Mucosa of descending colon (tissue), 3 donors: ENCODE data around the gene TULP4. TPM values are rescaled to one million over a fixed set of nuclear protein-coding genes. Genes with fewer than 3 reads are reported as not detected.

ENCODE experiments used
- ATAC-seq: fragments of 200-7000 bp; cut with Tn5 transposase; one replicate; pipeline ENCODE4 v1.9.1; 2020; ENCODE audit warnings: mild to moderate bottlenecking, moderate library complexity
- DNase-seq, 3 donors: peaks; one replicate each; pipeline ENCODE4 v3.0.0-alpha.2; 2020
- H3K36me3 ChIP-seq: fragments of 200-600 bp; one replicate; pipeline ENCODE4 v1.8.0; 2021; ENCODE audit warnings: low read depth, mild to moderate bottlenecking
- H3K4me1 ChIP-seq: fragments of 200-600 bp; one replicate; pipeline ENCODE4 v1.8.0; 2021; ENCODE audit warnings: low read depth, mild to moderate bottlenecking
- H3K4me3 ChIP-seq: fragments of 200-600 bp; one replicate; pipeline ENCODE4 v1.8.0; 2021; ENCODE audit warnings: mild to moderate bottlenecking
- H3K9me3 ChIP-seq: fragments of 200-600 bp; one replicate; pipeline ENCODE4 v1.8.0; 2021; ENCODE audit warnings: mild to moderate bottlenecking
- CTCF ChIP-seq: fragments of 200-600 bp; IDR thresholded peaks from one replicate; pipeline ENCODE4 v1.8.0; 2022; ENCODE audit warnings: antibody characterized with exemption, mild to moderate bottlenecking
- intact Hi-C, 2 donors: fragments of 100-400 bp; cut with DNase I in 1 of 2; cut with micrococcal nuclease in 1 of 2; formaldehyde crosslinking; loops; one replicate each; pipeline versions ENCODE4 v1.11.0 to v1.11.1; 2022; cut with DNase I, micrococcal nuclease
- total RNA-seq, 3 donors: library from RNA; stranded (reverse); fragmentation: NEBNext Ultra II Directional in 2 of 3; extraction: Animal tissue kit (Norgen Biotek cat#: 25700) in 2 of 3; gene quantifications; one replicate each; pipeline versions ENCODE4 v1.2.1 to v1.2.4, GENCODE V29; 2021 to 2023
- donor health status: DM: no; HTN: no; CAD: no; lungs with moderate emphysema.
- donor health status: DM: no; HTN: no; CAD: no.
- donor health status: DM: no; HTN: yes; CAD: no.

The TULP4 gene
- total RNA-seq, 3 donors from 2014 or later, result 70.4 to 122 (median 83.6) TPM

- ATAC-seq (no peak), DNase-seq (no peak)
- intact Hi-C loops, result no loop called here
Observed at GRCh38 chr6:158418501-158418900, 106.2 kb downstream of the TULP4 start.

GRCh38 chr6:158419339-158419909 is 107.2 kb downstream of the TULP4 start:
- no peaks in the 10 kb centered on the region for H3K4me1 ChIP-seq
- H3K36me3 ChIP-seq, result no peaks in the 10 kb centered on the region
- H3K4me3 ChIP-seq, result no peak overlapping the region
- H3K9me3 ChIP-seq, result peaks cover 2% of the 10 kb centered on the region
- intact Hi-C loops, result no loop called here
- TF ChIP-seq CTCF, result no peak
- ATAC-seq, result no peak
- DNase-seq, result no peak

More at GRCh38 chr6:158418501-158418900, 106.2 kb downstream of the TULP4 start:
- no peak for TF ChIP-seq CTCF
- Histone ChIP-seq H3K9me3 (peaks cover 2% of the 10 kb centered on the region), H3K4me3 (no peak overlapping the region), H3K4me1 (no peaks in the 10 kb centered on the region), H3K36me3 (no peaks in the 10 kb centered on the region)

GRCh38 chr6:158421381-158421780 is 109.1 kb downstream of the TULP4 start:
- no peaks in the 10 kb centered on the region for H3K36me3 ChIP-seq
- DNase-seq (no peak), ATAC-seq (no peak)
- intact Hi-C loops, result no loop called here
- peaks cover 2% of the 10 kb centered on the region for H3K9me3 ChIP-seq
- TF ChIP-seq CTCF, result no peak
- H3K4me3 ChIP-seq, result no peak overlapping the region
- no peaks in the 10 kb centered on the region for H3K4me1 ChIP-seq

- Histone ChIP-seq H3K4me3 (no peak overlapping the region), H3K36me3 (no peaks in the 10 kb centered on the region), H3K9me3 (peaks cover 2% of the 10 kb centered on the region), H3K4me1 (no peaks in the 10 kb centered on the region)
- TF ChIP-seq CTCF, result no peak
- ATAC-seq (no peak), DNase-seq (no peak)
- intact Hi-C loops, result no loop called here
Observed at GRCh38 chr6:158422629-158423238, 110.5 kb downstream of the TULP4 start.

- Histone ChIP-seq H3K4me1 (no peaks in the 10 kb centered on the region), H3K36me3 (no peaks in the 10 kb centered on the region), H3K9me3 (no peaks in the 10 kb centered on the region), H3K4me3 (no peak overlapping the region)
- DNase-seq (no peak), ATAC-seq (no peak)
- intact Hi-C loops, result no loop called here
- TF ChIP-seq CTCF, result no peak
Observed at GRCh38 chr6:158431036-158431435, 118.8 kb downstream of the TULP4 start.
